IPS-11a (cell line): ENCODE results near the gene HSD17B7.
"Not testable (repeated sequence)": the region's sequence is repeated elsewhere in the genome, so short reads cannot be mapped to it uniquely, and the experiment has no call there.

ENCODE experiments used
- H3K4me3 ChIP-seq: one replicate; pipeline ENCODE4 v1.5.1; 2013; ENCODE audit warnings: low read depth, low read length, control low read depth

HSD17B7 gene

GRCh38 chr1:162790303-162790984, at the start of gene HSD17B7:
Gene HSD17B7, plus strand, starts transcription at chr1:162790702. Its CDS starts 99 bp downstream, at chr1:162790801.
- H3K4me3 ChIP-seq = peak within 1 kb of the TSS; percentile 48

GRCh38 chr1:162740755-162741154, 49.7 kb upstream of the HSD17B7 start:
- H3K4me3 ChIP-seq = no peak overlapping the region

DNA sequence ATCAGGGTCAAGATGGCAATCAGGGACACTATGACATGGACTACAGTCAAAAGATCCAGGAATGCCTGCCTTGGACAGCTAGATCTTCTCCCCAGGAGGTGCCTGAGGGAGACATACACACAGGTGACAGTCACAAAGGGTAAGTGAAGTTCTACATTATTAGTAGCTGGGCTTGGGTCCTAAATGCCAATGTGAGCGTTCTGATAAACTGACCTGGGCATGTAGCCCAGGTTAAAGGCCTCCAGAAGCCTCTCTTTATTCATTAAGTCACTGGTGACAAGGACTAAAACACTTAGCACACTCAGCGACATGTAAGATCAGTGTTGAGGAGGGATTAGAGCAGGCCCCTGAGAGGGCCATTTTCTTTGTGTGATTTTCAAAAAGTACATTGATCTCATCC, 48.9 kb upstream of the HSD17B7 start:
- no peak overlapping the region for H3K4me3 ChIP-seq

DNA sequence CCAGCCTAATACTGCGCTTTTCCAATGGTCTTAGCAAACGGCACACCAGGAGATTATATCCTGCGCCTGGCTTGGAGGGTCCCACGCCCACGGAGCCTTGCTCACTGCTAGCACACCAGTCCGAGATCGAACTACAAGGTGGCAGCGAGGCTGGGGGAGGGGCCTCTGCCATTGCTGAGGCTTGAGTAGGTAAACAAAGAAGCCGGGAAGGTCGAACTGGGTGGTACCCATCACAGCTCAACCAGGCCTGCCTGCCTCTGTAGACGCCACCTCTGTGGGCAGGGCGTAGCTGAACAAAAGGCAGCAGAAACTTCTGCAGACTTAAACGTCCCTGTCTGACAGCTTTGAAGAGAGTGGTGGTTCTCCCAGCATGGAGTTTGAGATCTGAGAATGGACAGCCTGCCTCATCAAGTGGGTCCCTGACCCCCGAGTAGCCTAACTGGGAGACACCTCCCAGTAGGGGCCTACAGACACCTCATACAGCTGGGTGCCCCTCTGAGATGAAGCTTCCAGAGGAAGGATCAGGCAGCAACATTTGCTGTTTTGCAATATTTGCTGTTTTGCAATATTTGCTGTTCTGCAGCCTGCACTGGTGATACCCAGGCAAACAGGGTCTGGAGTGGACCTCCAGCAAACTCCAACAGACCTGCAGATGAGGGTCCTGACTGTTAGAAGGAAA, 44.1 kb upstream of the HSD17B7 start:
- H3K4me3 ChIP-seq = not testable (repeated sequence)

DNA sequence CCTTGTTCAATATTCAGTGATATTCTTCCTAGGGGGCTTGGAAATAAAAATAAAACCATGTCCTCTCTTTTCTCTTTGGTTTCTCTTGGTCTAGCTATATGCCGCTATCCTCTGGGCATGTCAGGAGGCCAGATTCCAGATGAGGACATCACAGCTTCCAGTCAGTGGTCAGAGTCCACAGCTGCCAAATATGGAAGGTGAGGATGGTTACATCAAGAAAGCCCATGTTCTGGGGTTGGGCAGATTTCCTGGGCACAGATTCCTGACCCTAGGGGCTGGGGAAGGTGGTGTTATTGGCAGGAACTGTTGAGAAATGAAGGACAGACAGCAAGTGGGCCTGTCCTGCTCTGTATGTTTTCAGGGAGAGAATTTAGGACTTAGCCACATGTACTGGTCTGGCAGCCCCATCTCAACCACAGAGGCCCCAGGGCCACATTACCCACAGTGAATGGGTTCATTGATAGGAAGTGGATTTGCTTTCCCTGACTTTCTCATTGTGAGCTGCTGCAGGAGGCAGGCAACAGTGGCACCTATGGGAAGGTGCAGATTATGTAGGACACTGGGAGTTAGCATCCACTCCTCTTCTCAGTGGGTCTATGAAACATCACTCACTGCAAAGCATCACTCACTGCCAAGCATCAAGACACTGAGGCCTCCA, 37.4 kb upstream of the HSD17B7 start:
- H3K4me3 ChIP-seq = no peak overlapping the region

DNA sequence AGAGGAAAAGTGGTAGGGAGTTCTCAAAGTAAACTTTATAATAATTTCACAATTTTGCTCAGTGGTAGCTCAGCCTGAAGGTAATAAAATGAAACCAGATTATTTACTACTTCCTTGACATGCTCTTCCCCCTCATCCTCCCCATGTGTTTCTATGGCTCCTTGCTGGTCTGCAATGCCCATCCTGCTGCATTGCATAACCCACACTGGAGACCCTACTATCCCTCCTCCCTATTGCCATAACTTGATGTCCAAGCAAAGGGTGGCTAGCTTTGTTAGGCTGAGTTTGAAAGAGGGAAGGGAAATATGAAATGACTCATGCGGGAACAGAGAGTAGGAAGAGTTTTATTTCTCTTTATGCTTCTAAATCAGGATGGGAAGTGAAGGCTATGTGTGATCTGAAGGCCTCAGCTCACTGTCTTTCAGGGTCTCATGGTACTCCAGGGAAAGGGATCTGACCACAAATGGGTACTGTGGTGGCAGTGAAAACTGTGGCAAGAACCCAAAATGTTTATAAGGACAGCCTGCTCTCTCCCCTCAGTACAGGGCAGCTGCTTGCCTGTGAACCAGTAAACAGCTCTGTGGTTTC, 36.4 kb upstream of the HSD17B7 start:
- no peak overlapping the region for H3K4me3 ChIP-seq

- no peak overlapping the region for H3K4me3 ChIP-seq
Observed at GRCh38 chr1:162755306-162755705, 35.2 kb upstream of the HSD17B7 start.

DNA sequence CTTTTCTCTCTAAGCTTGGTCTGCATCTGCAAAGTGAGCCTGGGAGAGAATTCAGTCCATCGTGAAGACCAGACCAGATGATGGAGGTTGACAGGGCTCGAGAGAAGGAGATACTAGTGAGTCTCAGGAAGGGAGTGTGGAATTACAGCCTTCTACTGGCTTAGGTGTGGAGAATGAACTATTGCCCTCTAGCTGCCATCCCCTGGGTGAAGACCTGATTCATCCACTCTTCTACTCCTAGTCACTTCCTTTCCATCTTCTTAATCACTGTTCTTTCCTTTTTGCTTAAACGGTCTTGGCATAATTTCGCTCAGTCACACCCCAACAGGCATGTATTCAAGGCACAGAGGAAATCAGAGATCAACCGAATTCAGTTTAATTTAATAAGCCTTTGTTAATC, 34.0 kb upstream of the HSD17B7 start:
- H3K4me3 ChIP-seq = no peak overlapping the region

DNA sequence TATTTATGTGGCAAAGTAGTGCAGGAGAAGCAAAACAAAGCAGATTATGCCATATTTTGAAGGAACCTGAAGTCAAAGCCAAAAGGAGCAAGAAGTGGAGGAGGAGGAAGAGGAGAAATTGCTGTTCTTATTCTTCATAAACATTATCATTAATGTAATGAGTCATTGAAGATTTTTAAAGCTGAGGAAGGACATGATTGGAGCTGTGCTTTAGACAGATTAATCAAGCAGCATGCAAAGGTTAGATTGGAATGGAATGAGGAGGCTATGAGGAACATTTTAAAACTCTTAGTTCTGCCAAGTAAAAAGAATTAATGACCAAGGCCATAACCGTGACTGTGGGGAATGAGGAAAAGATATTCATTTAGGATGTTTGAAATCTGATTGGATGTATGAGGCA, 33.0 kb upstream of the HSD17B7 start:
- no peak overlapping the region for H3K4me3 ChIP-seq

DNA sequence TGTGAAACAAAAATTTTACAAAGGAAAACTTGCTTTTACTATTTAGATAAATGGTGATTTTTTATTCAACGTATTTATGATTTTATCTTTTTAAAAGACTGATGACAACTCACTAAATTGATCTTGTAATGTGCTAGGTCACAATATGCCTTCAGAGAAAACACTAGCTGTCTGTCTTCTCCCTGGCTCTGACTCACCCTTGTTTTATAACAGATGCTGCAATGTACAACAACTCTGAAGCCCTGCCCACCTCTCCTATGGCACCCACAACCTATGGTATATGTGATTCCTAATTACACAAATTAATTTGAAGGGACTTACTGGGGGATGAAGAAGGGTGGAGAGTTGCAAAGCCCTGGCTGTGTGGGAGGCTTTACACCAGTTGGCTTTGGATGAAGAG, 24.7 kb upstream of the HSD17B7 start:
- H3K4me3 ChIP-seq = no peak overlapping the region

DNA sequence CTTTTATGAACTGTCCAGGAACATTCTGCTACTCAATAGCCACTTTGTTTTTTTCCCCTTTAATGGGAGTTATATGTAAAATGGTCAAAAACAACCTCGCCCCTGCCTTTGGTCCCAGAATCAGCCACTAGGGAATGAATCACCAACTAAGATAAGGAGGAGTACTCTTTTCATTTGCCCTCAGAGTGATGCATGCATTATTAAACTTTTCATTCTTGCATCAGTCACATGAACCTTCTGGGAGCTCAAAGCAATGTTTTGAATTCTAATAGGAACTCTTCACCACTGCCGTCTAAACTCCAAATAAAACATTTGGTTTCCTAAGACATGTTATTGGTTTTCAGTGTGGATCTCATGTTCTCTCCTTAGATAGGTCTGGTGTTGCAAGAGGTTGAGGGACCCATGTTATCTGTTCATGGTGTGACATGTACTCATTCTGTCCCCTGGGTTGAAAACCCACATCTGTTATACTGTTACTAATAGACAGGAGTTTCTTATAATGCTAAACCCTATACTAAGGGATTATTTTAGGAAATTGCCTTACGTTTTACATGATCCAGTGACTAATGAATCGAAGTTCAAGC, 17.8 kb upstream of the HSD17B7 start:
- no peak overlapping the region for H3K4me3 ChIP-seq

DNA sequence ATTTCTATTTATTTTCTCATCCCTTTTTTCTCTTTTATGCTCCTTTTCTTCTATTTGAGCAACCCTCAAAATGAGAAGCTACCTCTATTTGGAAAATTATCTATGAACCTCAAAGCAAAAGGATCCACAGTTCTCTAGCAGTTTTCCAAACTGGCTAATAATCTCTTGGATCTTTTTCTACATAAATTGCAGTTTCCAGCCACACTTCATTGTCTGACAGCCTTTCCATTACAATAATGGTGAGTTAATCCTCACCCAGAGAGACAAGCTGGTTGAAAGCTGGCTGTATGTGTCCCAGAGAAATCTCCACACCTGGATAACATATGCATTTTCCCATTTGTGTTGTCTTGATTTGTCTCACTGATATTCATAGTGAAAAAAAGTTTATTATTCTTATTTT, 16.5 kb upstream of the HSD17B7 start:
- no peak overlapping the region for H3K4me3 ChIP-seq

DNA sequence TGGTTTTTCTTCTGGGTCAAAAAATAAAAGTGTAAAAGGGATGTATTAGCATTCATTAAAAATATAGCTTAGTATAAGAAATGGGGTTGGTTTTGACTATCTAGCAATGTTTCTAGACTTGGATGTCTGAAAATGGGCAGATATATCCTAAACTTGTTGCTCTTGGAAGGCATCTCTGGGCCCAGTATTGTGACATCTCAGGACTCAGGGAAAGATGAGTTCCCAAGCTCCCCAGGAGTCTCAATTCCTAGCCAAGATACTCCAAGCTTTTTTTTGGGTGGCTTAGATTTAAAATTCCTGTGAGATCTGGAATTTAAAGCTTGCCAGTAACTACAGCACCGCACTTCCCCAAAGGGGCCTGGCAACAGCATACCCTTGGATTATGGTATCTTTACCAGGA, 11.5 kb upstream of the HSD17B7 start:
- no peak overlapping the region for H3K4me3 ChIP-seq

- H3K4me3 ChIP-seq = no peak overlapping the region
Observed at GRCh38 chr1:162782671-162783070, 7.8 kb upstream of the HSD17B7 start.

DNA sequence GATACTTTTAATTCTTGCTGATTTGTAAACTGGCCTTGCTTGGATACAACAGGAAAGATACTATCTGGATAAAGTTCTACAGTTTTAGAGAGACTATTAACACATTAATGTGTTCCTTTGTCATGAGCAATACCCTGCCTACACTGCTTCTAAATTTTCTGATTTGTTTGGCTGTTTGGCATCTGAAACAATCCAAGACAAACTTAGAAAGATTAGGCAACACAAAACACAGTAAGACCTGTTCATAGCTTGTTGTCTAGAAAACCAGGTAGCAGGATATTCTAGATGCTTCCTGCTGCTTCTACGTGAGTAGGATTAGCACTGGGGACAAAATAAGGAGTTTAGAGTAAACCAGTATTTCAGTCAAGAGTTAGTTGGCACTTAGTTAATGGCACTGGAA, 5.6 kb upstream of the HSD17B7 start:
- H3K4me3 ChIP-seq = not testable (repeated sequence)

DNA sequence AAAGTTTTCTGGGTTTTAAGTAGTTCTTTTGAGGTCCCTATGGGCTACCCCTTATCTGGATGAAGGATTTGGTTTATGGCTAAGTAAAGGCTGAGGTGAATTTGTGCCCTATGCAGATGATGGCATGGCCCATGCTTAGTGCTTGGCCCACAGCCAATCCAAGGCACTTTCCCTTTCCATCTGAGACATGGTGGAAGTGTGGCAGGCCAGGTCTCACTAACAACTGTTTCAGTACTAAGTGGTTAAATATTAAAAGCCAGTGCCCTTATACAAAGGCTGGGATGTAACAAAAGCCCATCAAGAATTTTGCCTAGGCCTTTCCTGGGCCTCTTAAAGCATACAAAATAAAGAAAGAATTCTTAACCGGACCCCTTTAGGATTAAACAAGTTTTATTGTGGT, 1.7 kb upstream of the HSD17B7 start:
- H3K4me3 ChIP-seq = not testable (repeated sequence)

DNA sequence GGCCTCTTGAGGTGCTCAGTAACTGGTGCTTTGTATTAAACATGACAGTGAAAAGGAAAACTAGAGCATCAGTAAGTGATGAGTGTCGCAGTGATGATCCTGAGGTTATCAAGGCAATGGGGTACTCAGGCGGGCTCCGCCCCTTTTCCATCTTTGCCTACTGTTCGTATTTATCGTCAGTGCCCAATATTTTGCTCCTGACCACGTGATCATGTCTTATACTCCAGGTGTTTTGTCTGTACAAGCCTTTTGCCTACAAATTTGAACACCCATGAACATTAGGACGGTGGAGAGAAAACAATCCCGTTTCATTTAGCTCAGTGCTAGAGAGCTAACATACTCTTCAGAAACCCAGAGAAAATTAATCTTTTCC, 469 bp downstream of the HSD17B7 start:
- peak overlapping the region; percentile 48 for H3K4me3 ChIP-seq

DNA sequence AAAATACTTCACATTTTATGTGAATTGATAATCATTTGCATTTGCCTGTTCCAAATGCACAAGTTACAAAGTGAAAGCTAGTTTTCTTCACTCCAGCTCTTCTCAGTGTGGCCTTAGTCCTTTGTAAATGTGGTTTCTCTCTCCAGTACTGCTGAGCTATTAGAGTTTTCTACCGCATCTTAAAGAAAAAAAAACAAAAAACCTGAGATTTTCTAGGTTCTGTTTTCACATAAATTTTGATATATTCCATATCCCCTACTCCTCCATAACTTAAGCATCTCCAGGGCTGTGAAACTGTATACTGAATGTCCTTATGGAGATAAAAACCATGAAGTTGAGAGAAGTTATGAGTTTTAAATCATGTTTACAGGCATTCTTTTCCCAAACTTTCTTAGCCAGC, 3.8 kb downstream of the HSD17B7 start:
- H3K4me3 ChIP-seq = not testable (repeated sequence)

GRCh38 chr1:162796617-162797279, 6.2 kb downstream of the HSD17B7 start:
- not testable (repeated sequence) for H3K4me3 ChIP-seq

DNA sequence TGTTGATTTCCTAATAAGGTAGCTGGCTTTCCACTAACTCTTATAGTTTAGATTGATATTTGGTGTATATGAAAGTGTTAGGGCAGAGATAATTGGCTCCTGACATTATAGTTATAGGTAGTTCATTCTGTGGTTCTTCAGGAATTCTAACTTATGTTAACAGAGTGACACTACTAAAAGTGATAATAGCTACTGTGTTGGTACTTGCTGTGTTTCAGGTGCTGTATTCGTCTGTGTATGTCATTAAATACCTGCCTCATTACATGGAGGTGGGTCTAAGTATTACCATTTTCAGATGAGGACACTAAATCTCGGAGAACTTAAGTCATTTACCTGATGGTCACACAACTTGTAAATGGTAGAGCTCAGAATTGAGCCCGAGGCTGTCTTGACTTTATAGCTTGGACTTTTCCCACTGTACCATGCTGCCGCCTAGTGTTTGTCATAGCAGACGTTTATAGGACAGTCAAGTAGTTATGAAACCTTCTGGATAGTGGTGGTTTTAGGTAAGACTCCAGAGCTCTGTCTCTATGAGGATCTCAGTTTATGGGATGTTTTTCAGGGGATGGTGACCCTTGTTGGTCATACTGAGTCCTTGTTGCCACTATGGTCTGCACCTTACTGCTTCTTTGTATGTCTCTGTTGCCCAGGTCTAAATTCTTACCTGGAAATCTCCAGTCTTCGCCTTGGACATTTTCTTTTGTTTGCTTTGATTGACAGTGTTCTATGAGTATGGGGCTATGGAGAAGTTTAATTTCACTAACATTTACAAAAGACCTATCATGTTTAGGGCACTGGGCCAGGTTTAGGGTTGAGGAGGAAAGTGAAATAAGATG, 9.7 kb downstream of the HSD17B7 start:
- not testable (repeated sequence) for H3K4me3 ChIP-seq
